Dermis microvascular lymphatic vessel endothelial cell (primary cell): ENCODE data around the gene OR10H2. TPM values are rescaled to one million over a fixed set of nuclear protein-coding genes. Genes with fewer than 3 reads are reported as not detected.
"Not testable (repeated sequence)": the region's sequence is repeated elsewhere in the genome, so short reads cannot be mapped to it uniquely, and the experiment has no call there.

ENCODE experiments used
- DNase-seq, 2 donors: peaks; one replicate each; pipeline versions ENCODE4 v3.0.0 to v3.0.0-alpha.2; 2010; ENCODE audit warnings: low read depth in 2 of 2
- total RNA-seq: library from RNA; depleted of rRNA; stranded (reverse); fragments of >200 nt; gene quantifications from 2 replicates; pipeline ENCODE4 v1.2.1, GENCODE V29; 2014

OR10H2 gene
- total RNA-seq, 1 donor from 2014 or later, result not detected

DNA sequence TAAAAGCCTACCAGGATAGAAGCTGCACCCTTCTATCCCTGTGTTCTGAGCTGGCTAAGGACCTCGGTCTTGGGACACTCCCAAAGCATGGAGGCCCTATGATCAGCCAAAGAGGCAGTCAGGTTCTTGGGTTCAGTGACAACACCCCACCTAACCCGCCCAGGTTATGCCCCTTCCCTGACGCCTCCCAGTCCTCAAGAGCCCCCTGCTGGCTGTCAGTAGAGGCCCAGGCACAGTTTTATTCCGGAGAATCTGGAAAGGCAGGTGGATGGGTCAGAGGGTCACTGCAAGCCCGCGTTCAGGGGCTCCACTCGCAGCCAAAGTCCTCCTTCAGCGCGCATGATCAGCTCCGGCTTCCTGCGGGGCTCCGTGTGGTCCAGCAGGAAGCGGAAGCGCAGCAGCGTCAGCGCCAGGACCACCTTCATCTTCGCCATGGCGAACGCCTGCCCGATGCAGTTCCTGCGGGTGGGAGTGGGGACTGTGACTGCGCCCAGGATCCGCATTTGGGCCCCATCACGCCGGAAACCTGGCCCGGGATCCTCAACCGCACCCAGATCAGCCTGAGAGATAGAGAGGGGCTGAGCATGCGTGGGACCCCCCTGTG lies 32.2 kb downstream of the OR10H2 start:
- no peak for DNase-seq

DNA sequence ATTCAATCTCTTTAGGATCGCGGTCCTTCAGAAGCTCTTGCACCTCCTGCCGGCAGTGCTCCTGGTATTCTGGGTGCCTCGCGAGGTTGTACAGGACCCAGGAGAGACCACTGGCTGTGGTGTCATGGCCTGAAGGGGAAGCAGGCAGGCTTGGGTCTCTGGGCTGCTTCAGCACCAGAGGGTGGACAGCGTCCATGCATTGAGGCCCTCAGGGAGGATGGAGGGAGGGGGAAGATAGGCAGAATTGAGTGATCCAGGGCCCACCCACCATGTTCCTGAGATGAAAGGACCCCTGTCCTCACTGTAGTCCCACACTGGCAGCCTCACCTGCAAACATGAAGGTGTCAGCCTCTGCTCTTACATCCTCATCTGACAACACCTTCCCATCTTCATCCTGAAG lies 41.8 kb downstream of the OR10H2 start:
- DNase-seq, result no peak

DNA sequence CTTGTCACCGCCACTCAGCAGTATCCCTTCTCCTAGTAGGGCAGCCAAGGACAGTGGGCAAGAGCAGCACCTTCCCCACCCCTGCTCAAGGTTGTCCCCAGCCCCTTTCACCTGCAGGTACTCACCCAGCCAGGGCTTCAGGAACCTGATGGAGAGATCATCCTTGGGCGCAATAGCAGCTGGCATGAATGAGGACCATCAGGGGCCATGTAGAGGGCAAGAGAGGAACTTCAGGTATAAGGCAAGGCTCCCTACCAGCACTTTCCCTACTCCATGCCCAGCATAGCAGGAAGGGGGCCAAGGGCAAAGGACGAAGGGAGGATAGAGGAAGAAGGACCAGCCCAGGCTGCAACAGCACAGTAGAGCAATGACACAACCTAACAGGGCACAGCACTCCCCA lies 46.3 kb downstream of the OR10H2 start:
- DNase-seq, result not testable (repeated sequence)

DNA sequence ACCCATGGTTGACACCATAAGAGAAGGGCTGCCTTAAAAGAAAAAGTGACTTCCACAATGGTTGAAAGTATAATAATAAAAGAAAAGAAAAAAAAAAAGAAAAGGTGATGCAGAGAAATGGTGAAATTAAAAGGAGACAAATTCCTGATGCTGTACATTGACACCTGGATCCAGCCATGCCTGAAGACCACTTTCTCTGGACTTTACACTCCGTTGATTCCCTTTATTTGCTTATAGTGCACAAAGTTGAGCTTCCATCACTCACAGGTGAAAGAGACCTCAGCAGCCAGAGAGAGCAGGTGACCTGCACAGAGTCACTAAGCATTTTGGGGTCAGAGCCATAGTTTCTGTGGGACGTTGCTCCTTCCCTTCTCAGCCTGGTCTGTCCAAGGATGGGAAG lies 47.4 kb downstream of the OR10H2 start:
- no peak for DNase-seq

DNA sequence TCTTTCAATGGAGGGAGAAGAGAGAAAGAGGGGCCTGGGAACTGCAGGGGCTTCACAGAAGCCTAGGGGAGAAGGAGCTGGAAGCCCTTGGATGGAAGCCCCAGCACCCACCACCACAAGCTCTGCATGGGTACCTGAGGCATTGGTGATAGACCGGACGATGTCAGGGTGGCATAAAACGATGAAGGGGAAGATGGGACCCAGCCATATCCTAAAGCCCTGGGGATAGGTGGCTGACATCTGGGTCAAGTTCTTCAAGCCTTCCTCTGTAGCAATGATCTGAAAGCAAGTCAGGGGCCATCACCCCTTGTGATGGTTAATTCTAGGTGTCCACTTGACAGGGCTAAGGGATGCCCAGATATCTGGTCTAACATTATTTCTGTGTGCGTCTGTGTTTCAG lies 48.4 kb downstream of the OR10H2 start:
- DNase-seq, result no peak

DNA sequence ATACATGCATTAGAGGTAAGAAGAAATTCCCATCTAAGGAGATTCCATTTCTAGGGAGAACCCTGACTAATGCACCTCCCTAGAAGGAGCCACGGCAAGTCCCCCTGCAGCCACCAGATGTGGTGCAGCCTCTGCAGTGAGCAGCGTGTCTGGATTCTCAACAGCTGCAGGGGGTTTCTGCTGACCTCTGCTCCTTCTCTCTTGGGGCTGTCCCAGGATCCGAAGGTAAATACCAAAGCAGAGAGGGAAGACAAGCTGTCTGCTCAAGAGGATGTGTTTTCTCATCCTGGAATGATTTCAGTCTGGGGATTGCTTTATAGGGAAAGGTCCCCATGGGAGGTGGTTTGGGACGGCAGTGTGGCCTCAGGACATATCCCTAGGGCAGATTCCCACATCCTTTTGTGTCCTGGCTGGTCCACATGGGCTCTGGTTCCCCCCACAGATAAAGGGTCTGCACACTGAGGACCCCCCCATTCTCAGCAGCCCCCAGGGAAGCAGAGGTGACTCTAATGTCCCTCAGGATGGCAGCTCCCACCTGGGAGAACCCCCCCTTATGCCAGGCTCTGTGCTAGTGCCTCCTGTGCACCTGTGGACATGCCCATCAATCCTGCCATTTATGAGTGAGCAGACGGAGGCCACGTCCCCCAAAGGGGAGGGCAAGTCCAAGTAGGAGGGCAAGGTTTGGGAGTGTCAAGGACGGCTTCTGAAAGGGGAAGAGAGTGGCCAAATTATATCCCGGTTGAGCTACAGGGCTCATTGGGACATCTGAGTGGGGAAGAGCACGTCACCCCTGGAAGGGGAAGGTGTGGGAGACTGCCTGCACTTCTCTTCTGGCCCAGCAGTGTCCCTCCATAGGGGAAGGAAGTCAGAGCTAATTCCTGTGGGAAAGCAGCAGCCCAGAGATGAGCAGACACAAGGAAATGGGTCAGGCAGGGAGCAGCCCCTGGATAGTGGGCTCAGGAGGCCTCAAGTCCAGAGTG lies 49.5 kb downstream of the OR10H2 start:
- no peak for DNase-seq

Other genes with a start within 250 kb of the OR10H2 start
- not detected in 2 replicates for gene PGLYRP2, start 248.5 kb upstream of the OR10H2 start, total RNA-seq
- not detected in 2 replicates for gene CYP4F22, start 219.5 kb upstream of the OR10H2 start, total RNA-seq
- not detected in 2 replicates for gene CYP4F8, start 112.8 kb upstream of the OR10H2 start, total RNA-seq
- not detected in 2 replicates for gene CYP4F3, start 87.1 kb upstream of the OR10H2 start, total RNA-seq
- not detected in 2 replicates for gene CYP4F12, start 54.9 kb upstream of the OR10H2 start, total RNA-seq
- gene OR10H3, start 10.0 kb downstream of the OR10H2 start, total RNA-seq, result not detected in 2 replicates
- not detected in 2 replicates for gene OR10H5, start 59.6 kb downstream of the OR10H2 start, total RNA-seq
- gene OR10H1, start 87.6 kb downstream of the OR10H2 start, total RNA-seq, result not detected in 2 replicates
- not detected in 2 replicates for gene CYP4F2, start 170.1 kb downstream of the OR10H2 start, total RNA-seq
- not detected in 2 replicates for gene CYP4F11, start 206.5 kb downstream of the OR10H2 start, total RNA-seq
- not detected in 2 replicates for gene OR10H4, start 221.0 kb downstream of the OR10H2 start, total RNA-seq